Stimulated activated CD4-positive, alpha-beta T cell treated with anti-CD3 and anti-CD28 coated beads, Interleukin-4, amount 100 ng/mL, for 24 hours (primary cell): ENCODE results near the gene CRACDL.

Source experiments
- DNase-seq: peaks from one replicate; pipeline ENCODE4 v3.0.0-alpha.2; 2020

Gene CRACDL

DNA sequence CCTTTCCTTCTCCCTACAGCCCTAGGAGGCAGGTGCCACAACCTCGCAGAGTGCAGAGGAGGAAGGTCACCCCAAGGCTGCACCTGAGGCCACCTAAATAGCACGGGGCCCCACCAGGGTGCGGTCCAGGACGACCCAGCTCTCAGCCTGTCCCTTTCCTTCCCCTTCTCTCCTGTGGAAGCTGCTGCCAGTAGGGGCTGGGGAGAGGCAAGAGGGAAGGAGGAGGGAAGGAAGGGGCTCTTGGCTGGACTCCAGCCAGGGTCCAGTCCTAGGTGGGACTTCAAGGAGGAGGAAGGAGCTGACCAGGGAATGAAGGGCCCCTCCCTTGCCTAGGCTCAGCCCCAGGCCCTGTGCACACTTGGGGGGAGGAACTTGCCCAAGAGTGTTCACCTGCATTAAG, 11.1 kb downstream of the CRACDL start:
- DNase-seq: no peak

DNA sequence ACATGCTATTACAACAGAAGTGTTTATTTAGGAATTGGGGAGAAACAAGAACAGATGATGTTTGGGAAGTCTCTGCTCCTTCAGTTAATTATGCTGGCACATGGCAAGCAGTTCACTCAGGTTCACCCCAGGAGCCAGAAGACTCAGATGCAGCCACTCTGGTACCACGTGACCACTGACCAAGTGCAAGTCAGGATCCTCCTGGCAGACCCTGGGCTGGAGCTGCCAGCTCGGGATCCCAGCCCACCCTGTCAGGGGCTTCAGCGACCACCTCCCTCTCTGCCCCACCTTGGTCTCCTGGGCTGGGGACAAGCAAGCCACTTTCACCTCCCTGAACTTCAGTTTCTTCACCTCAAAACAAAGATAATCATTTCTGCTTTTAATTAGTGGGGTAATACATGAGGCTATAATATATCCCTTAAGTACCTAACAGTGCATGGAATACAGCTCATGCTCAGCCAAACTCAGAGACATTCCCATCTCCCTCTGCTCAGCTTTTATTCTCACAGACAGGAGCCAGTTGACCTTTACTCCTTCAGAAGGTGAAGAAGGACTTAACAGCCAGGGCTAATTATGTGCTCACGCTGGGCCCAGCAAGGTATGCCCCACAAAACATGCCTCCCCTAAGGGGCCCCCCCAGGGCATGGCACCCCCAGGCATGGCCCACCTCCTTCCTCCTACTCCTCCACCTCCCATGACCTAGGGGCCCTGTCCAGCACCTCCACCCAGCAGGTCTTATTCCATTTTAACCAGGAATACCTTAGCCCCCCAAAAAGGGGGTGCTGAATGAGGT, 11.8 kb downstream of the CRACDL start:
- no peak for DNase-seq

DNA sequence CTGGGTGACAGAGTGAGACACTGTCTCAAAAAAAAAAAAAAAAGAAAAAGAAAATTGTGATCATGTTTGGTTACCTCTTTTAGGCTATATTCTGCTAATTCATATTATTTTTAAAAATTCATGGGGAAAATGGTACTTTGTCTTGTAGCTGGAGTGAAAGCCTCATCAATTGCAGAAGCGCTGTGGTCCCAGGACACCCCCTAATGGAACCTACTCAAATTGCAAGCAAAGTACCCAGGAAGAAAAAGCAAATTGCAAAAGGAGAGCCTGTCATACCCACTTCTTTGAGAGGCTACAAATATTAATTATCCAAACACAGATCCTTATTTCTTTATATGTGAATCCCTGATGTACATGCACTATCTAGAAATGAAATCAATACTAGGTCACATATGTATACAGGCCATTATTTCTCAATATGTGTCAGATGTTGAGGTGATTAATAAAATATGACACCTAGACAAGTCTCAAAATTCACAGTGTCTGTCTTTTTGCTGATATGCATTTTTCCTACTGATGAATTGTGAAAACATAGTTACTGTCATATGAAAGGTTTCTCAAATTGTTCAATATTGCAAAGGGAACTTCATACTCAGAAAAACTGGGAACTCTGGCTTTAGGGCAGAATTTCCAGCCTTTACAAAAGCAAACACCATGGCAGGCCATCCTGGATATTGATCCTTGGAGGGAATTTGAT, 12.6 kb downstream of the CRACDL start:
- DNase-seq: no peak

- DNase-seq: no peak
Observed at GRCh38 chr2:98921062-98921461, 15.0 kb downstream of the CRACDL start.

GRCh38 chr2:98917031-98917471, 19.0 kb downstream of the CRACDL start:
- no peak for DNase-seq

DNA sequence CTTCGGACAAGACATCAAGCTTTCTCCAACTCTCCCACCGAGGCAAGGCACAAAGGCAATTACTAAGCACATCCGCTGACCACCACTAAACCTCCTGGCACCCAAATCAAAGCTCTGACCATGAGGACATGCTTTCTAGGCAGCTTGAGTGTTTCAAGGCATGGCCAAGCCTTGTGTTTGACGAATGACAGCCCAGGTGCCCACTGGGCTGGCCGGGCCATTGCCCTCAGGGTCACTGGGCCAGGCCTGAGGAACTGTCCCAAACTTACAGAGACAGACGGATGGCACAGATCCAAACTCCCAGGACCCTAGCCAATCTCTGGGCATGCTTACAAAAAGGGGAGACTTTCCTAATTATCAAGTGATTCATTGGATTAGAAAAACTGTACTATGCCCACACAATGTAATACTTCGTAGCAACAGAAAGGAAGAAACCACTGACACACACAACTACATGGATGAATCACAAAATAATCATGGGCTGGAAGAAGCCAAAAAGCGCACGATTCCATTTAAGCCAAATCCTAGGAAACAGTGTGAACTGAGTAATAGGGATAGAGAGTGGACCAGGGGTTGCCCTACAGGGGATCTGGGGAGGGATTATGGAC, 20.2 kb downstream of the CRACDL start:
- no peak for DNase-seq

GRCh38 chr2:98914713-98915580, 21.1 kb downstream of the CRACDL start:
- no peak for DNase-seq

GRCh38 chr2:98913916-98914712, 21.9 kb downstream of the CRACDL start:
- no peak for DNase-seq

- DNase-seq: no peak
Observed at GRCh38 chr2:98912957-98913915, 22.8 kb downstream of the CRACDL start.

DNA sequence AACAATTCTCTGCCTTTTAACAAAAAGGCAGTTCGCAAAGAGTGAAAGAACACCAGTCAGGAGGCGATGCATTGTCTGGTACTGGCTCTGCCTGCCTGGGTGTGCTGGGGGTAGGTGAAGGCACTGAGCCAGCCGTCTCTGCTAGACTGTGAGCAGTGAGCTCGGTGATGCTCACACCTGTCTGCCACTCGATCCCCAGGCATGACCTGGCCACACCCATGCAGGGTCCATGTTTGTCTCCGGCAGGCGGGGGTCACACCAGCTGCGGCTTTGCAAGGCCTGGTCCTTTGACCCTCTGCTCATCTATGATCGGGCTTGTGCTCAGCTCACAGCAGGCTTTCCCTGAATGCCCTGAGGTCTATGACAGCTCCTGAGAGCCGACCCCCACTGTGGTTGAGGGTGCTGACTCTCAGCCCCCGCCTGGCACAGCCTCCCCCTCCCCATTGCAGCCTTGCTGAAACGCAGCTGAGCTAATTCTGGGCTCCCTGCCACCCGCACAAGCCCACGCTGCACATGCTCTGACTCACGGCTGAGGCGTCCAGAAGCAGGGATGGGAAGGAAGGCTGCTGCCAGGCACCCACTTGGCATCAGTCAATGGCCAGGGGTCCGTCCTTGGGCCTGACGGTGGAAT, 23.7 kb downstream of the CRACDL start:
- no peak for DNase-seq

DNA sequence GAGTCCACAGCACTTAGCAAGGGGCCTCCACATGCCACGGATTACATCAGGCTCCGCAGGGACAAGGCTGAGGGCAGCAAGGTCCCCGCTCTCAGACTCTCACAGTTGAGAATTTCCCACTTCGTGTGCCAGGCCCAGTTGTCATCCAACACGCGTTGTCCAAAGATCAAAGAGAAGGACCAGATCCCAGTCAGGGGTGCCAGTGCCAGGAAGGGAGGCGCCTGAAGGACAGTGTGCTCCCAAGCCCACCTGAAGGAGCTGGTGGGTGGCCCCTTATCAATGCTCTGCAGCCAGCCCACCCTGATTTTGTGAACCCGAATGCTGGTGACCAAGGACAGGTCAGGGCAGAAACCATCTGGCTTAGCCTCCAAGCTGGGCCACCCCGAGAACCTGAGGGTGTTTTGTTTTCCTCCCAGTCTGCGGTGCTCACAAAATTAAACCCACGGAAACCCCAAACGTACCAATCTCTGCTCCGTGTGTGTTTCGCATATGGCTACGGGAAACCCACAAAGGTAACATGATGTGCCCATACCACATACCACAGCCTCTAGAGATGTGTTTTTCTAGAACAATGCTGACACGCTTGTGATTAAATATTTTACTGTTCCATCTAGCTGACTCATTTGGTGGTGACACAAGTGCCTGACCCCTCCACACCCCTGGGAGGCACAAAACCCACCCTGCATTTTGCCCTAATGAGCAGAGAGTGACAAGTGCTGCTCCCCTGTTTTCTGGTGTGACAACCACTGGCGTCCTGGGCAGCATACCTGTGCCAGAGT, 24.5 kb downstream of the CRACDL start:
- no peak for DNase-seq

GRCh38 chr2:98911126-98911375, 25.0 kb downstream of the CRACDL start:
- no peak for DNase-seq

GRCh38 chr2:98910349-98911125, 25.5 kb downstream of the CRACDL start:
- no peak for DNase-seq

- no peak for DNase-seq
Observed at GRCh38 chr2:98909317-98910211, 26.5 kb downstream of the CRACDL start.

DNA sequence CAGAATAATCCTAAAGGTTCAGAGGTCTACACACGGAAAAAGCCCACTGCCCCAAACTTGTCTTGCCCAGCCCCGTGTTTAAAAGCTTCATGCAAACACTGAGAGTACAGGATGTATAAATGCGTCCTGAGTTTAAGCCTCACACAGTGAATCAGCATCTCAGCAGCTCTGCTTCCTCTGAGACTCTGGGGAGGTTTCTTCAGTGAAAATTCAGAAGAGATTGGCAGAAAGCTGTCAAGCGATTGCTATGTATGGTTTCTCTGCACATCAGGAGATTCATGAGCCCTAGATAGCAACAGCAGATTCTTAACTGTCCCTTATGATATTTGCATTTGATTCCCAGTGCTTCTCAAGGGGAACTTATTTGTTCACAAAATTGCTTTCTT, 27.1 kb downstream of the CRACDL start:
- DNase-seq: no peak

GRCh38 chr2:98907966-98908905, 27.8 kb downstream of the CRACDL start:
- no peak for DNase-seq

GRCh38 chr2:98907385-98907784, 28.6 kb downstream of the CRACDL start:
- no peak for DNase-seq
